Hematopoietic multipotent progenitor cell treated with erythropoietin and hydrocortisone succinate and interleukin-3 and kit ligand, for 4 days (in vitro differentiated cells): ENCODE measurements around the gene SRRM2.

Experiments
- DNase-seq: peaks from one replicate; pipeline ENCODE4 v3.0.0-alpha.2; 2015

The SRRM2 gene

DNA sequence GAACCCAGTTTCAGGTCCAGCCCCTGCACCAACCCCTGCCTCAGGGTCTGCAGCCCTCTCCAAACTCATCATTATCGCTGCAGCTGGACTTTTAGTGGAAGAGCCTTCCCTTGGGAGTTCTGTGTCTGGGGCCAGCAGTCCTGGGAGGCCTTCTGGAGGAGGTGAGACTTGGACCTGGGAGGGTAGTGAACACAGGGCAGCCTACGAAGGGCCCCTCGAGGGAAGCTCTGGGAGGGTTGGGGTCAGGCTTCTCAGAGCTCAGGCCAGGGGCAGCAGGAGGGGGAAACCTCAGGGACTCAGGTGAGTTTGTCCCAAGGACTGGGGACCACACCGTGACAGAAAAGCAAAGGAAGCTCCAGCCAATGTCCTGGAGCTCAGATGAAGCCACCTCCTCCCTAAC, 11.3 kb upstream of the SRRM2 start:
- DNase-seq: no peak

DNA sequence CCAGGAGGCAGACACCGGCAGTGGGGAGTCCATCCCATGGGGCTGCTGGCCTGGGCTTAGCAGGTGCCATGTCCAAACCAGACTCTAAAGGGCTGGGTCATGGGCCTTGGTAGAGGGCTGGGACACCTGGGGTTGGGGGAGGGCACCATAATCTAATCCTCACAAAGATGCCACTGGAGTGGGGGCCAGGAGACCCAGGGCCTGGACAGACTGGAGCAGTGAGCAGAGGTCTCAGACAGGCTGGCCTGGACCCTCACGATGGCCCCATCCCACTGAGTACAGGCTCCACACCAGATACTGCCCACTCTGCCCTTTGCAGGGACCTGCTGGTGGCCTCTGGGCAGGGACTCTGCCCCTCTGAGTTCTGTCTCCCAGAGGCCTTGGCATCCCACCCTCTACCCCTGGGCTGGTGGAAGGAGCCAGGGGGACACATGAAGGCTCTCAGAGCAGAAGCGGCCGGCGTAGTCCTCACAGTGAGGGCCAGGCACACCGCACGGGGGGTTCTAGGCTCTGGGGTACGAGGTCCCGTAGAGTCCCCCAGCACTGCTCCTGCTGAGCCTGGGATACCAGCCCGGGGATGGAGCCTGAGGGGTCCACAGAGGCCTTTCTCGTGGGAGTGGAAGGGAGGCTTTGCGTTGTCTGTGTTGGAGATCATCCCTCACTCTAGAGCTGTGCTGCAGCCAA, 10.0 kb upstream of the SRRM2 start:
- no peak for DNase-seq

DNA sequence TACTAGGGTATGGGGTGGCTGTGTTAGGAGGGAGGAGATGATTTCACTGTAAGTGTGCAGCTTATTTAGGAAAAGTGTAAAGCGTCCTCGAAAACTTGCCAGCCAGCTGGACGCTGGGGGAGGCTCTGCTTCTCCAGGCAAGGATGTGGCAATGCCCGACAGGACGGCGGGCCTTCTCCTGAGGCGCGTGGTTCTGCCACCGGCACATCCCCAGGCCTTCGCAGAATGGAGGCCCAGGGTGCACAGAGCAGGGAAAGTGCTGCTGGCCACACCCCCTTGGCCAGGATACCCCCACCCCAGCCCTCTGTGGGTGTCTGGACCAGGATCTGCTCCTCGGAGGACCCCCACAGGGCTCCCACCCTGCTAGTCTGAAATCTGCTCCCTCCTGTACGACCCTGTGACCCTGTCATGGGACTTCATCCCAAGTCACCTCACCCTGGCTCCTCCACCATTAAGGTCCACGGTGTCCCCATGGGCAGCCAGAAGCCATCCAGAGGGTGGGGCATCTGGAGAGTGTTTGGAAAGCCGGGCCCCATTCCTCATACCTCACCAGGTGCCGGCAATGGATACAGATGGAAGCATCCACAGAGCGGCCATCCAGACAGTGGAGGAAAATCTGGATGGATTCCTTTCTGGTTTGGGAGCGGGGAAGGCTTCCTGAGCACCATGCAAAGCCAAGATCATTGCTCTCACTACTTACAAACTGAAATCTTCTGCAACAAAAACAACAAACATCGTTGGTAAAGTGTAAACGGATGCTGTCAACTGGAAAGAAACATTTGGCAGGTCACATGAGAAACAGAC, 9.2 kb upstream of the SRRM2 start:
- no peak for DNase-seq

DNA sequence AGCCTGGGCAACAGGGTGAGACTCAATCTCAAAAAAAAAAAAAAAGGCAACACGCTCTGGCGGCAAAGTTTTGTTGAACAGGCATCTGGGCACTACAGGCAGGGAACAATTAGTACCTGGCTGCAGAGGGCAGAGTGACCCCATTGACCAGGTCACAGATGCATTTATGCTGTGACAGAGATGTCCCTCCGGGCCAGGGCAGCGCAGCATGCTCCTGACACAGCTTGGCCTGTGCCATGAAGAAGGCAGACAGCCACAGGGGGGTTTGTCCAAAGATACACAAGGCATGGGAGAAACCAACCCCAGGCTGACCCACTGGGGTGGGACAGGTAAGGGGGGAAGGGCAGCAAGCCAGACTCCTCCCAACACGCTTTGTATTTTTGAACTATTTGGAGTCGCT, 7.7 kb upstream of the SRRM2 start:
- no peak for DNase-seq

DNA sequence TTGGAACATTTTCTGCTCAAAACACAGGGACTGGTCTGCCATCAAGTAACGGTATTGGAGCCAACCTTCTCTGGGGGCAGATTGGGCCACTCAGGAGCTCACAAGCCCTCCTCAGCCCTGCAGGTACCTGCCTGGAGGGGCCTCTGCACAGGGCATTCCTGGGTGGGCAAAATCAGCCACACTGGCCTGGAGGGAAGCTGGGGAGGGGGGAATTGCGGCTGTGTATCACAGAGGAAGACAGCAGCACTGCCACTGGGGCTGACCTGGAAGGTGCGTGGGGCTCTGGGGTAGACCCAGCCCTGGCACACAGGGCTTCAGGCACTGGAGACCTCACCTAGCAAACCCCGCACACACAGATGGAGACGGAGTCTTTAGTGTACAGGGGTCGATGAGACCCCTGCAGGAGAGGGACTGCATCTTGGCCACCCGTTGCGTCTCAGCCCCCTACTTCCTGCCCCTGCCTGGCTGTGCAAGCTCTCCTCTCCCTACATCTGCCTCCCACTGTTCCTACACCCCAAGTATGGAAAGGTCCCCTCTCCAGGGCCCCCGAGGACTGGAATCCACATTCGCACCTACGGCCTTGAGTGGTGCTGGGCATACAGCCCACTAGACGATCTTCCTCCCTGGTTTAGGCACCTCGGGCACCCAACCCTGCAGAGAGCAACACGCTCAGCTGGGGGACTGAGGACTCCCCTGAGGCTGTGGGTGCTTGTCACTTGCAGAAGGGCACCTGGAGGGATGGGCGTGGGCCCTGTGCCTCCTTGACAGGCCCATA, 7.1 kb upstream of the SRRM2 start:
- DNase-seq: no peak

DNA sequence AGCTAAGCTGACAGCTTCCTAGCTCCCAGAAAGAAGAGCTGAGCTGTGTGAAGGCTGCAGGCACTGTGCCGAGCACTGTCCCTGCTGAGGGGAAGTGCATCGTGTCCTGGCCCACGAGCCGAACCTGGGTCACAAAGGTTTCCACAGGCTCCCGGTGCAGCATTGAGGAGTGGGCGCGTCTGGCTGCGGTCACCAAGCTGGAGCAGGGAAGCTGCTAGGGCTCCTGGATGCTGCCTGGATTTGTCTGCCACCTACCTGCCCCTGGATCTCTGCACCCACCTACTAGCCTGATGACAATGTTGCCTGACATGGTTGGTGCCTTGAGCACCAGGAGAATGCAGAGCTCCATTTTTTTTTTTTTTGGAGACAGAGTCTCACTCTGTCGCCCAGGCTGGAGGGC, 6.5 kb upstream of the SRRM2 start:
- no peak for DNase-seq

DNA sequence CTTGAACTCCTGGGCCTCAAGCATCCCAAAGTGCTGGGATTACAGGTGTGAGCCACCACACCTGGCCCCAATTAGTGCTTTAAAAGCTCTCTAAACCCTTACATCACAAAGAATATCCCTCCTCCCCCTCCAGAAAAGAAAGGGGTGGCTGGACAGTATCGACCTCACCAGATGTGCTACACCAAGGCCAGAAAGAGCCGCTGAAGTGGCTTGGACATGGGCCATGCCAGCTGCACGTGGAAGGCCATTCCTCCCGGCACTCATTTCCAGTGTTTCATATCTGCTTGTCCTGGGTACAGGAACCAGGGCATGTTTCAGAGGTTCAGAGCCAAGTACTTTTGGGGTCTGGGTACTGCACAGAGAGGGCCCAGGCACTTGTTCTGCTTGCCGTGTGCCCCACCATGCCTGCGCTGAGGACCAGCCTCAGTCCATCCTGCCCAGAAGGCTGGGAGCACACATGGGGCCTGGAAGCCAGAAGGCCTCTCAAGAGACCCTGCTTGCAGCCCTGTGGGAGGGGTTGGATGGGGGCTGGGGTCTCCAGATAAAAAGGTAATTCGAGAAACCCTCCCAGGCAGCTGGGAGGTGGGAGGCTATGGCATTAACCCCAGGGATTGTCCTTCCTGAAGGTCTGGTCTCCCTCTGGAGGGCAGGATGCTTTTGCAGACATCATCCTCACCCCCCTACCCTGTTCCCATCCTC, 3.5 kb upstream of the SRRM2 start:
- no peak for DNase-seq

DNA sequence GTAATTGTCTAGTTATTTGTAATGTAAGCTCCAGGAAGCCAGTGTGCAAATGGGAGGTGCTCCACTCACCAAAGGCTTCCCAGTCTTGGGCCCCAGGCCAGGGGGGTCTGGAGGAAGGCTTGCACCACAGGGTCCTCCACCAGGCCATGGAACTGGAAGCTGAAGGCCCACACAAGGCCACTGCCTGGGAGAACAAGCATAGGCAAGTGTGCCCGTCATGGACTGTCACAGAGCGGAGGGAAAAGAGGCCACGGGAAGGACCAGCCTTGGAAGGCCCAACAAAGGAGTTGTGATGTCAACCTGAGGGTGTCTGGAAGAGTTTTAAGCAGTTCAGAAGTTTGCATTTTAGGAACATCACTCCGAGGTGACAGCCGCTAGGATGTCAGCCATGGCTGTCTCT, 3.0 kb upstream of the SRRM2 start:
- no peak for DNase-seq

DNA sequence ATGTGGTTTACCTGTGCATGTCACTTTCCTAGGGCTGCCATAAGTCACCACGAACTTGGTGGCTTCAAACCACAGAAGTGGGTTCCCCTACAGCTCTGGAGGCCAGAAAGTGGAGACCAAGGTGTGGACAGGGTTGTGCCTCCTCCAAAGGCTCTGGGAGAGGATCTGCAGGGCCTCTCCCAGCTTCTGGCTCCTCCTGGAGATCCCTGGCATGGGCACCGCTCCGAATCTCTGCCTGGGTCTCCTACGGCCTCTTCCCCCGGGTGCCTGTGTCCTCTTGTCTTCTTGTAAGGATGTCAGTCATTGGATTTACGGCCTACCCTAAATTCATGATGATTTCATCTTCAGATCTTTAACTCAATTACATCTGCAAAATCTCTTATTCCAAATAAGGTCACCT, 2.5 kb upstream of the SRRM2 start:
- DNase-seq: no peak

DNA sequence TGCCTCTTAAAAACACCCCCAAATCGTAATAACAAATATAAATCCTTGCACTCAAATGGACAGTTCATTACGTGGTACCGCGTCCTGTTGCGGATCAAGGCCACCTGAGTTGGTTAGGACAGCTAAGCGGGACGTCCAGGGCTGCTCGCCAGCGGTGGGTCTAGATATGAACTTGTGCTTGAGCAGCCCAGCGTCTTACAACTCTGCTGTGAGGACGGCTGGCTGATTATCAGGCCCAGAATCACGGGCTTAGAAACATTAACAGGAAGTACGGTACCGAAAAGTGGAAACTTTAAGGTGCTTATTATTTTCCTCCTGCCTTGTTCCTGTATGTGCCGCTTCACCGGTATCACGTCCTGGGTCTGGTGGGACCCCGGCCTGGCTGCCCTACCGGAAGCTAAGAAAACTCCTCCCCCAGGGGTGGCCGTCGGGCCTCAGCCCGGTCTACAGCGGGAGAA, 832 bp upstream of the SRRM2 start:
- no peak for DNase-seq

DNA sequence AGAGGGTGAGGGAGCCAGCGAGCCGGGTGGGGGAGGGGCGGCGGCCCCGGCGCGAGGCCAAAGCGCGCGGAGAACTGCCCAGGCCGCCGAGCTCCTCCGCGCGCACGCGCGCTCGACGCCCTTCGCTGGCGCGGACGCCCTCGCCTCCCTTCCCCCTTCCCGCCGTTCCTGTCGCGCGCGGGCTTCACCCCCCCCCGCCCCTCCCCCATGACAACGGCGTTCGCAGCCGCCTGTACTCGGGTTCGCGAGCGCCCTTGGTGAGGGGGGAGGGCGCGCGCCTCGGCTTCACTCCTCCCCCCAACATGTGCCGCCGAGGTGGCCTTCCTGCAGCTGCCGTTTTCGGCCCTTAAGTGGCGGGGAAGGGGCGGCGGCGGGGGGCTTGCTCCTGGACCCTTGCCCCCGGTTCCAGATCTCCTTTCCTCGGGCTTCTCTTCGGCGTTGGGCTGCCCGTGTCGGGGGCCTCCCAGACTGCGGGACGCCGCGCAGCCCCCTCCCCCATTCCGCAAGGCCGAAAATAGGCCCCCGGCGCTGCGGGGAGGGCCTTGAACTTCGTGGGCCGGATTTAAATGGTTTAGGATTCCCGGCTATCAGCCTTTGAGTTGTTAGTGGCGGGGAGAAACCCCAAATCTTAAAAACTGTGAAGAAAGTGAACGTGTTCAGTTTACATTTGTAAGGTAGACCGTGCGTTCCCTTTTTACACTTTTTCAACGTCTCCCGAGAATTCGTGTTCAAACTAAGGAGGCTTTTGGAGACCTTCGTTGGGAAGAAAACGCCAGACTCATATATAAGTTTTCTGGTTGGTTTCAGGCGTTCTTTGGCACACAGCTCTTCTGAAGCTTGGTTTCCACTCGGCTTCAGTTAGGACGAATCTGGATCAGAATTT, 653 bp downstream of the SRRM2 start:
- peak; percentile 92 for DNase-seq

DNA sequence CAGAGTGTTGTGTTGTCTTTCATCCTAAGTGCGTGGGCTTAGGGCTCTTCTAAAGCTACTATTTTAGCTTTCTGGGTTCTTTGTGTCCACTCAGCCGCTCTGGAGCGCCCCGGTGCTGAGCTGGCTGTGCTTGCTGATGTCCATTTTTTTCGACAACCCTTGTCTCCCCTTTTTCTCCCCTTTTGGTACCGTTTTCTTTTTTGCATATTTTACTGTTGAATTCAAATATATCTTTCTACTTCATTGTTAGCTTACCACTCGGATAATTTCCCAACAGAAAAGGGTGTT, 1.2 kb downstream of the SRRM2 start:
- DNase-seq: peak; percentile 31

DNA sequence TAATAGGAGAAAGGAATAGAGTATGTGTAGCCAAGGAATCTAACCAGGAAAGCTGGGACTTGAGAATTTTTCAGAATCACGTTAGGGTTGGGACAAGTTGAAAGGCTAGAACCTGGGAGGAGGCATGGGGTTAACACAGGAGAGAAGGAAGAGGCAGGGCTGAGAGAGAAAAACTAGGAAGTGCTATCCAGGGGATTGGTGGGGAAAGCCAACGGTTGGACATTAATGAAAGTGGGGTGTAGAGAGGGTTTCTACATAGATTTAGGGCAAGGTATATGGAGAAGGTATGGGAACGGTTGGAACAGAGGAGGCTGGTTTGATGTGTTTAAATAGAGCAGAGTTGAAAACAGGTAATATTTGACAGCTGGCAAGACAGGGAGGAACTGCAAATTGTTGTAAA, 2.7 kb downstream of the SRRM2 start:
- DNase-seq: no peak

DNA sequence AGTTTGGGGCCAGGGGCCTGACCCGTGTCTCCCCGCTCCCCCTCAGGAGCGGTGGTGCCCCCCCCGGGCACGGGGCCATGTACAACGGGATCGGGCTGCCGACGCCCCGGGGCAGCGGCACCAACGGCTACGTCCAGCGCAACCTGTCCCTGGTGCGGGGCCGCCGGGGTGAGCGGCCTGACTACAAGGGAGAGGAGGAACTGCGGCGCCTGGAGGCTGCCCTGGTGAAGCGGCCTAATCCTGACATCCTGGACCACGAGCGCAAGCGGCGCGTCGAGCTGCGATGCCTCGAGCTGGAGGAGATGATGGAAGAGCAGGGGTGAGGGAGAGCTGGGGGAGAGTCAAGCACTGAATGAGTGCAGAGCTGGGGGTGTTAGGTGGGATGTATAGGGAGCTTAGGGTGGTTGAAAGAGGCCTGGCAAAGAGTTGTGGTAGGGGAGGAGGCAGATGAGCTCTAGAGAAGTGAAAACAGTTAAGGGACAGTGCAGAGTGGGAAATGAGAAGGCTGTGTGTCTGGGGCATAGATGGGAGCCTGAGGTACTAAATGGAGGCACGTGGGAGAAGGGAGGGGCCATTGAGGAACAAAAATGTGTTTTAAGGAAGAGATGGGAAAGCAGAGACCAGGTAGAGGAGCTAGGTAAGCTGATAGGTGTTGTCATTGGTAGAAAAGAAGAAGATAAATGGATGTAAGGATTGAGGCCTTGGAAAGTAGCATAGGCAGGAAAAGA, 4.0 kb downstream of the SRRM2 start:
- DNase-seq: no peak

DNA sequence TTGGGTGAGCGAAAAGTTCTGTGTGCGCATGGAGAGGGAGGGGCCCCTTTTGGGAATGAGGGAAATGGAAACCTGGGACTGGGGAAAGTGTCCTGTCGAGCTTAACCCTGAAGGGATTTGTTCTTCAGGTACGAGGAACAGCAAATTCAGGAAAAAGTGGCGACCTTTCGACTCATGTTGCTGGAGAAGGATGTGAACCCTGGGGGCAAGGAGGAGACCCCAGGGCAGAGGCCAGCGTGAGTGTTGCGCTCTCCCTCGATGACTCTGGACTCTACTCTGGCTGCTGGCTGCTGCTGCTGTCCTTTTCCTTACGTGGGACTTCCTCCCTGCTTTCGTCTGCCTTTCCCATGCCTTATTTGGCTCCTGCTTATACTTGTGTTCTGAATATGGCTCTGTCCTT, 4.9 kb downstream of the SRRM2 start:
- DNase-seq: no peak

DNA sequence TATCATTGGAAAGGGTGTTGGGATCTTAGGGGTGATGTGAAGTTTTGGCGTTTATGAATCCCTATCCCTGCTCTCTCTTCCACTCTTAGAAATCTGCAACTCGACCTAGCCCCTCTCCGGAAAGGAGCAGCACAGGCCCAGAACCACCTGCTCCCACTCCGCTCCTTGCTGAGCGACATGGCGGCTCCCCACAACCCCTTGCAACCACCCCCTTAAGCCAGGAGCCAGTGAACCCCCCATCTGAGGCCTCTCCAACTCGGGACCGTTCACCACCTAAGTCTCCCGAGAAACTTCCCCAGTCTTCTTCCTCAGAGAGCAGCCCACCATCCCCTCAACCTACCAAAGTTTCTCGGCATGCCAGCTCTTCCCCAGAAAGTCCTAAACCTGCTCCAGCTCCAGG, 9.0 kb downstream of the SRRM2 start:
- no peak for DNase-seq

DNA sequence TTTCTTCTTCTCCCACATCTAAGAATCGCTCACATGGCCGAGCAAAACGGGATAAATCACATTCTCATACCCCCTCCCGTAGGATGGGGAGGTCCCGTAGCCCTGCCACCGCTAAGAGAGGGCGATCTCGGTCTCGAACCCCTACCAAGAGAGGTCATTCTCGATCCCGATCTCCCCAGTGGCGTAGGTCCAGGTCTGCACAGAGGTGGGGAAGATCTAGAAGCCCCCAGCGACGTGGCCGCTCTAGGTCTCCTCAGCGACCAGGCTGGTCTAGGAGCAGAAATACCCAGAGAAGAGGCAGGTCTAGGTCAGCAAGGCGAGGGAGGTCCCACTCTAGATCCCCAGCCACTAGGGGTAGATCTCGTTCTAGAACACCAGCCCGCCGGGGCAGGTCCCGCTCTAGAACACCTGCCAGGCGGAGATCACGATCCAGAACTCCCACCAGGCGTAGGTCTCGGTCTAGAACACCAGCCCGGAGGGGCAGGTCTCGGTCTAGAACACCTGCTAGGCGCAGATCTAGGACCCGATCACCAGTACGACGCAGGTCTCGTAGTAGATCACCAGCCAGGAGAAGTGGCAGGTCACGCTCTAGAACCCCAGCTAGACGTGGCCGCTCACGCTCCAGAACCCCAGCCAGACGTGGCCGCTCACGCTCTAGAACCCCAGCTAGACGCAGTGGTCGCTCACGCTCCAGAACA, 9.6 kb downstream of the SRRM2 start:
- DNase-seq: no peak

DNA sequence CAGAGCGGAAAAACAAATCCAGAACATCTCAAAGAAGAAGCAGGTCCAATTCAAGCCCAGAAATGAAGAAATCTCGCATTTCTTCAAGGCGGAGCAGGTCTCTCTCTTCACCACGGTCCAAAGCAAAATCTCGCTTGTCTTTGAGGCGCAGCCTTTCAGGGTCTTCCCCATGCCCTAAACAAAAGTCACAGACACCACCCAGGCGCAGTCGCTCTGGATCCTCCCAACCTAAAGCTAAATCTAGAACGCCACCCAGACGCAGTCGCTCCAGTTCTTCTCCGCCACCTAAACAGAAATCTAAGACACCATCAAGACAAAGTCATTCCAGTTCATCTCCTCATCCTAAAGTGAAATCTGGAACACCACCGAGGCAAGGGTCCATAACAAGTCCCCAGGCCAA, 10.3 kb downstream of the SRRM2 start:
- no peak for DNase-seq

DNA sequence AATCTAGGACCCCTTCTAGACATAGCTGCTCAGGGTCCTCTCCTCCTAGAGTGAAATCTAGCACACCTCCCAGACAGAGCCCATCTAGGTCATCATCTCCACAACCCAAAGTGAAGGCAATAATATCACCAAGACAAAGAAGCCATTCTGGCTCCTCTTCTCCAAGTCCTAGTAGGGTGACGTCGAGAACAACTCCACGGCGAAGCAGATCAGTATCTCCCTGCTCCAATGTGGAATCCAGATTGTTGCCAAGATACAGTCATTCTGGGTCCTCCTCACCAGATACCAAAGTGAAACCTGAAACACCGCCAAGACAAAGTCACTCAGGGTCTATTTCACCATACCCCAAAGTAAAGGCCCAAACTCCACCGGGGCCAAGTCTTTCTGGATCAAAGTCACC, 10.7 kb downstream of the SRRM2 start:
- DNase-seq: no peak

DNA sequence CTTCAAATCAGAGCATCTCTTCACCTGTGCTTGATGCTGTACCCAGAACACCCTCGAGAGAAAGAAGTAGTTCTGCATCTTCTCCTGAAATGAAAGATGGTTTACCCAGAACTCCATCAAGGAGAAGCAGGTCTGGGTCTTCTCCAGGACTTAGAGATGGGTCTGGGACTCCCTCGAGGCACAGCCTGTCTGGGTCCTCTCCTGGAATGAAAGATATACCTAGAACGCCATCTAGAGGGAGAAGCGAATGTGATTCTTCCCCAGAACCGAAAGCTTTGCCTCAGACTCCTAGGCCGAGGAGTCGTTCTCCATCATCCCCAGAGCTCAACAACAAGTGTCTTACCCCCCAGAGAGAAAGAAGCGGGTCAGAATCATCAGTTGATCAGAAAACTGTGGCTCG, 12.3 kb downstream of the SRRM2 start:
- DNase-seq: peak; percentile 16
